ENCODE results near the gene LACTB. TPM values are rescaled to one million over a fixed set of nuclear protein-coding genes. Genes with fewer than 3 reads are reported as not detected.

The LACTB gene
- total and polyA plus RNA-seq, 10 of the 15 experiments (the other 5 are each of a cell fraction or from before 2014, with no cell fraction given): 5.0 to 35.3 (median 16.6) TPM

DNA sequence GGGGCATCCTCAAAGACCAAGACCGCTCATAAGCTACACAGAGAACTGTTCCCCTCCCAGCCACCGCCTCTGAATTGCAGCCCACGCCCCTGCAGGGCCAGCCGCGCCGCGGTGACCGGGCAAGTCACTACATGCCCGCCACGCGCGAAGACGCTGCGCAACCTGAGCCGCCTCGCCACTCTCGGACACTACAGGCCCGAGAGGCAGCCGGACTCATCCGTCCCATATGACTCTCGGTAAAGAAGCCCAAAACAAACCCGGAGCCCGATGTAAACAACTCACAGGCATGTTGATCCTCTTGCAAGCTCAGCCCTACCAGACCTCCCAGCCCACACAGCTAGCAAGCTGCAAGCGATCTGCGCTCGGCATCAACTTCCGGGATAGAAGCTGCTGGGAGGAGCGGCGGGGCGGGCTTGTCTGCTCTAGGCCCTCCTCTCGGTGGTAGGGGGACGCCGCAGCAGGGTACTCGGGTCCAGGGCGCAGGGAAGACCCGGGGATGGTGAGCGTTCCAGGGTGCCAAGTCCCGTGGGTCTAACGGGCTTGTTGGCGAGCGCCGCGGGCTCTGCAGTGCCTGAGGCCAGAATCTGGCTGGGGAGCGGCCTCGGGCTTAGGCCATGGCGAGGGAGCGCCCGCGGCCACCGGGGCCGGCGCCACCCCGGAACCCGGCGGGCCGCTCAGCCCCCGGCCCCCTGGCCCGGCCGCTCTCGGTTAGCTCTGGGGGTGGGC lies 35.6 kb downstream of the LACTB start, which contains the start of gene RPS27L (continued):
- TF ChIP-seq, protein P1, sequence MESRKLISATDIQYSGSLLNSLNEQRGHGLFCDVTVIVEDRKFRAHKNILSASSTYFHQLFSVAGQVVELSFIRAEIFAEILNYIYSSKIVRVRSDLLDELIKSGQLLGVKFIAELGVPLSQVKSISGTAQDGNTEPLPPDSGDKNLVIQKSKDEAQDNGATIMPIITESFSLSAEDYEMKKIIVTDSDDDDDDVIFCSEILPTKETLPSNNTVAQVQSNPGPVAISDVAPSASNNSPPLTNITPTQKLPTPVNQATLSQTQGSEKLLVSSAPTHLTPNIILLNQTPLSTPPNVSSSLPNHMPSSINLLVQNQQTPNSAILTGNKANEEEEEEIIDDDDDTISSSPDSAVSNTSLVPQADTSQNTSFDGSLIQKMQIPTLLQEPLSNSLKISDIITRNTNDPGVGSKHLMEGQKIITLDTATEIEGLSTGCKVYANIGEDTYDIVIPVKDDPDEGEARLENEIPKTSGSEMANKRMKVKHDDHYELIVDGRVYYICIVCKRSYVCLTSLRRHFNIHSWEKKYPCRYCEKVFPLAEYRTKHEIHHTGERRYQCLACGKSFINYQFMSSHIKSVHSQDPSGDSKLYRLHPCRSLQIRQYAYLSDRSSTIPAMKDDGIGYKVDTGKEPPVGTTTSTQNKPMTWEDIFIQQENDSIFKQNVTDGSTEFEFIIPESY (IDR thresholded peaks at IDR 0.05): no peak
- peak; percentile 62 for TF ChIP-seq MXI1 (IDR thresholded peaks at IDR 0.05; ENCODE audit: low read depth, low read length)
- no peak for TF ChIP-seq NFYA (IDR thresholded peaks at IDR 0.05; ENCODE audit: borderline replicate concordance, low read depth, low read length)
- peak in 1 of 2 experiments; percentile 30; a peak in 1 of 3 replicates for TF ChIP-seq EGR1 (IDR thresholded peaks at IDR 0.05; ENCODE audit: borderline replicate concordance in 1 of 2, low read depth in 2 of 2, low read length in 2 of 2)
- TF ChIP-seq, protein P2, sequence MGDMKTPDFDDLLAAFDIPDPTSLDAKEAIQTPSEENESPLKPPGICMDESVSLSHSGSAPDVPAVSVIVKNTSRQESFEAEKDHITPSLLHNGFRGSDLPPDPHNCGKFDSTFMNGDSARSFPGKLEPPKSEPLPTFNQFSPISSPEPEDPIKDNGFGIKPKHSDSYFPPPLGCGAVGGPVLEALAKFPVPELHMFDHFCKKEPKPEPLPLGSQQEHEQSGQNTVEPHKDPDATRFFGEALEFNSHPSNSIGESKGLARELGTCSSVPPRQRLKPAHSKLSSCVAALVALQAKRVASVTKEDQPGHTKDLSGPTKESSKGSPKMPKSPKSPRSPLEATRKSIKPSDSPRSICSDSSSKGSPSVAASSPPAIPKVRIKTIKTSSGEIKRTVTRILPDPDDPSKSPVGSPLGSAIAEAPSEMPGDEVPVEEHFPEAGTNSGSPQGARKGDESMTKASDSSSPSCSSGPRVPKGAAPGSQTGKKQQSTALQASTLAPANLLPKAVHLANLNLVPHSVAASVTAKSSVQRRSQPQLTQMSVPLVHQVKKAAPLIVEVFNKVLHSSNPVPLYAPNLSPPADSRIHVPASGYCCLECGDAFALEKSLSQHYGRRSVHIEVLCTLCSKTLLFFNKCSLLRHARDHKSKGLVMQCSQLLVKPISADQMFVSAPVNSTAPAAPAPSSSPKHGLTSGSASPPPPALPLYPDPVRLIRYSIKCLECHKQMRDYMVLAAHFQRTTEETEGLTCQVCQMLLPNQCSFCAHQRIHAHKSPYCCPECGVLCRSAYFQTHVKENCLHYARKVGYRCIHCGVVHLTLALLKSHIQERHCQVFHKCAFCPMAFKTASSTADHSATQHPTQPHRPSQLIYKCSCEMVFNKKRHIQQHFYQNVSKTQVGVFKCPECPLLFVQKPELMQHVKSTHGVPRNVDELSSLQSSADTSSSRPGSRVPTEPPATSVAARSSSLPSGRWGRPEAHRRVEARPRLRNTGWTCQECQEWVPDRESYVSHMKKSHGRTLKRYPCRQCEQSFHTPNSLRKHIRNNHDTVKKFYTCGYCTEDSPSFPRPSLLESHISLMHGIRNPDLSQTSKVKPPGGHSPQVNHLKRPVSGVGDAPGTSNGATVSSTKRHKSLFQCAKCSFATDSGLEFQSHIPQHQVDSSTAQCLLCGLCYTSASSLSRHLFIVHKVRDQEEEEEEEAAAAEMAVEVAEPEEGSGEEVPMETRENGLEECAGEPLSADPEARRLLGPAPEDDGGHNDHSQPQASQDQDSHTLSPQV (IDR thresholded peaks at IDR 0.05): no peak
- no peak for TF ChIP-seq CHD4 (IDR thresholded peaks at IDR 0.05)
- TF ChIP-seq RFX5 (IDR thresholded peaks at IDR 0.05; ENCODE audit: low read depth, low read length): no peak
- TF ChIP-seq KAT2A (conservative IDR thresholded peaks at IDR 0.05; ENCODE audit: control insufficient read depth, low read depth, low read length): no peak
- TF ChIP-seq BACH1 (IDR thresholded peaks at IDR 0.05; ENCODE audit: borderline replicate concordance): peak; percentile 95
- TF ChIP-seq, protein P3, sequence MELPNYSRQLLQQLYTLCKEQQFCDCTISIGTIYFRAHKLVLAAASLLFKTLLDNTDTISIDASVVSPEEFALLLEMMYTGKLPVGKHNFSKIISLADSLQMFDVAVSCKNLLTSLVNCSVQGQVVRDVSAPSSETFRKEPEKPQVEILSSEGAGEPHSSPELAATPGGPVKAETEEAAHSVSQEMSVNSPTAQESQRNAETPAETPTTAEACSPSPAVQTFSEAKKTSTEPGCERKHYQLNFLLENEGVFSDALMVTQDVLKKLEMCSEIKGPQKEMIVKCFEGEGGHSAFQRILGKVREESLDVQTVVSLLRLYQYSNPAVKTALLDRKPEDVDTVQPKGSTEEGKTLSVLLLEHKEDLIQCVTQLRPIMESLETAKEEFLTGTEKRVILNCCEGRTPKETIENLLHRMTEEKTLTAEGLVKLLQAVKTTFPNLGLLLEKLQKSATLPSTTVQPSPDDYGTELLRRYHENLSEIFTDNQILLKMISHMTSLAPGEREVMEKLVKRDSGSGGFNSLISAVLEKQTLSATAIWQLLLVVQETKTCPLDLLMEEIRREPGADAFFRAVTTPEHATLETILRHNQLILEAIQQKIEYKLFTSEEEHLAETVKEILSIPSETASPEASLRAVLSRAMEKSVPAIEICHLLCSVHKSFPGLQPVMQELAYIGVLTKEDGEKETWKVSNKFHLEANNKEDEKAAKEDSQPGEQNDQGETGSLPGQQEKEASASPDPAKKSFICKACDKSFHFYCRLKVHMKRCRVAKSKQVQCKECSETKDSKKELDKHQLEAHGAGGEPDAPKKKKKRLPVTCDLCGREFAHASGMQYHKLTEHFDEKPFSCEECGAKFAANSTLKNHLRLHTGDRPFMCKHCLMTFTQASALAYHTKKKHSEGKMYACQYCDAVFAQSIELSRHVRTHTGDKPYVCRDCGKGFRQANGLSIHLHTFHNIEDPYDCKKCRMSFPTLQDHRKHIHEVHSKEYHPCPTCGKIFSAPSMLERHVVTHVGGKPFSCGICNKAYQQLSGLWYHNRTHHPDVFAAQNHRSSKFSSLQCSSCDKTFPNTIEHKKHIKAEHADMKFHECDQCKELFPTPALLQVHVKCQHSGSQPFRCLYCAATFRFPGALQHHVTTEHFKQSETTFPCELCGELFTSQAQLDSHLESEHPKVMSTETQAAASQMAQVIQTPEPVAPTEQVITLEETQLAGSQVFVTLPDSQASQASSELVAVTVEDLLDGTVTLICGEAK (IDR thresholded peaks at IDR 0.05; ENCODE audit: borderline replicate concordance): peak; percentile 63; the same call in 1 of the 2 replicates
- peak; percentile 20 for TF ChIP-seq CREM (IDR thresholded peaks at IDR 0.05; ENCODE audit: low read depth)
- TF ChIP-seq, protein P4, sequence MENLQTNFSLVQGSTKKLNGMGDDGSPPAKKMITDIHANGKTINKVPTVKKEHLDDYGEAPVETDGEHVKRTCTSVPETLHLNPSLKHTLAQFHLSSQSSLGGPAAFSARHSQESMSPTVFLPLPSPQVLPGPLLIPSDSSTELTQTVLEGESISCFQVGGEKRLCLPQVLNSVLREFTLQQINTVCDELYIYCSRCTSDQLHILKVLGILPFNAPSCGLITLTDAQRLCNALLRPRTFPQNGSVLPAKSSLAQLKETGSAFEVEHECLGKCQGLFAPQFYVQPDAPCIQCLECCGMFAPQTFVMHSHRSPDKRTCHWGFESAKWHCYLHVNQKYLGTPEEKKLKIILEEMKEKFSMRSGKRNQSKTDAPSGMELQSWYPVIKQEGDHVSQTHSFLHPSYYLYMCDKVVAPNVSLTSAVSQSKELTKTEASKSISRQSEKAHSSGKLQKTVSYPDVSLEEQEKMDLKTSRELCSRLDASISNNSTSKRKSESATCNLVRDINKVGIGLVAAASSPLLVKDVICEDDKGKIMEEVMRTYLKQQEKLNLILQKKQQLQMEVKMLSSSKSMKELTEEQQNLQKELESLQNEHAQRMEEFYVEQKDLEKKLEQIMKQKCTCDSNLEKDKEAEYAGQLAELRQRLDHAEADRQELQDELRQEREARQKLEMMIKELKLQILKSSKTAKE (IDR thresholded peaks at IDR 0.05; ENCODE audit: low read depth, poor library complexity, severe bottlenecking): peak; percentile 94
- TF ChIP-seq NFIC (IDR thresholded peaks at IDR 0.05; ENCODE audit: low read depth, low read length): no peak
- 0 out of 2 replicates have a peak, but pooled peaks have one; percentile 64 for TF ChIP-seq WRNIP1 (IDR thresholded peaks at IDR 0.05; ENCODE audit: borderline replicate concordance, low read depth, low read length)
- 0 out of 2 replicates have a peak, but pooled peaks have one; percentile 42 for TF ChIP-seq TBL1XR1 (IDR thresholded peaks at IDR 0.05; ENCODE audit: low read depth, low read length)
- no peak for TF ChIP-seq MYB (IDR thresholded peaks at IDR 0.05; ENCODE audit: borderline replicate concordance, low read depth, low read length)
